ENCODE results near the gene ALK.

ALK gene

DNA sequence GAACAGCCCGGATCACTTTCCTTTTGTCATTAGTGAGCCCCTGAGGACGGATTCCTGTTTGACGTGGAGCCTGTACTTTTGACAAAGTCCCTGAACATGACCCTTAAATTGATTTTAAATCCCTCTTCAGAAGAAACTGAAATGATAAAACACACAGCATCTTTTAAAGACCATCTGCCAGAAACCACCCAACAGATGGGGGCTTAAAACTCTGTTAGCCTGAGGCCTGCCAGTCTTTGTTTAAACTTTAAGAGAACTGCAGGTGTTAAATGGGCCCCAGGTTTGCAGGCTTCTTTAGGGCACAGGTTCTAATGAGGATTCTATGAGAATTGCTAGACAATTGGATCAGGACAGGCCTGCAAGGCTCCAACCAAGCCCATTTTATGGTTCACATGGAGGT, 177.9 kb downstream of the ALK start:
- Histone ChIP-seq H3K9me3 (ENCODE audit: control insufficient read depth, insufficient read depth, low read depth, low read length) (no peaks in the 10 kb centered on the region), H3K27ac (ENCODE audit: extremely low read depth, low read depth, low read length) (no peak overlapping the region), H3K36me3 (ENCODE audit: control insufficient read depth in 2 of 2, insufficient read depth in 1 of 2, low read length in 2 of 2) (no peaks in the 10 kb centered on the region), H3K4me3 (ENCODE audit: low read depth, low read length) (no peak overlapping the region), H3K4me1 (ENCODE audit: control insufficient read depth, insufficient read depth, low read length) (no peaks in the 10 kb centered on the region)
- ChIA-PET POLR2A (no interaction called here), CTCF (interaction anchor here (0.6 to 1.3 kb wide), 4 partner anchors 11 to 542 kb away, joined by 3 to 4 read pairs (median 4); no protein-coding TSS in a partner anchor)
- TF ChIP-seq ZFP37 (tag by site-specific recombination; IDR thresholded peaks at IDR 0.05) (no peak), ZNF560 (tag by site-specific recombination; IDR thresholded peaks at IDR 0.05; ENCODE audit: borderline replicate concordance) (no peak)

GRCh38 chr2:29742656-29743055, 178.7 kb downstream of the ALK start:
- H3K36me3 ChIP-seq (ENCODE audit: control insufficient read depth in 2 of 2, insufficient read depth in 1 of 2, low read length in 2 of 2): no peaks in the 10 kb centered on the region
- POLR2A ChIA-PET: no interaction called here
- no peak overlapping the region for H3K4me3 ChIP-seq (ENCODE audit: low read depth, low read length)
- CTCF ChIA-PET: interaction anchor here (1.2 to 1.3 kb wide), 2 partner anchors 12 to 504 kb away, joined by 3 to 4 read pairs; no protein-coding TSS in a partner anchor
- H3K9me3 ChIP-seq (ENCODE audit: control insufficient read depth, insufficient read depth, low read depth, low read length): no peaks in the 10 kb centered on the region
- H3K27ac ChIP-seq (ENCODE audit: extremely low read depth, low read depth, low read length): no peak overlapping the region
- H3K4me1 ChIP-seq (ENCODE audit: control insufficient read depth, insufficient read depth, low read length): no peaks in the 10 kb centered on the region
- TF ChIP-seq ZNF366 (tag by site-specific recombination; conservative IDR thresholded peaks at IDR 0.05) (no peak), ZFP69B (tag by site-specific recombination; IDR thresholded peaks at IDR 0.05) (no peak), ZNF121 (tag by site-specific recombination; IDR thresholded peaks at IDR 0.05) (no peak)

- no peak for TF ChIP-seq ZNF140 (tag by site-specific recombination; IDR thresholded peaks at IDR 0.05)
- H3K4me3 ChIP-seq (ENCODE audit: low read depth, low read length): no peak overlapping the region
- H3K36me3 ChIP-seq (ENCODE audit: control insufficient read depth in 2 of 2, insufficient read depth in 1 of 2, low read length in 2 of 2): no peaks in the 10 kb centered on the region
- no peaks in the 10 kb centered on the region for H3K4me1 ChIP-seq (ENCODE audit: control insufficient read depth, insufficient read depth, low read length)
- ChIA-PET CTCF (no interaction called here), POLR2A (no interaction called here)
- no peaks in the 10 kb centered on the region for H3K9me3 ChIP-seq (ENCODE audit: control insufficient read depth, insufficient read depth, low read depth, low read length)
- no peak overlapping the region for H3K27ac ChIP-seq (ENCODE audit: extremely low read depth, low read depth, low read length)
Observed at GRCh38 chr2:29741132-29741531, 180.3 kb downstream of the ALK start.

GRCh38 chr2:29733965-29734364, 187.4 kb downstream of the ALK start:
- Histone ChIP-seq H3K4me3 (ENCODE audit: low read depth, low read length) (no peak overlapping the region), H3K4me1 (ENCODE audit: control insufficient read depth, insufficient read depth, low read length) (no peaks in the 10 kb centered on the region), H3K27ac (ENCODE audit: extremely low read depth, low read depth, low read length) (no peak overlapping the region), H3K9me3 (ENCODE audit: control insufficient read depth, insufficient read depth, low read depth, low read length) (no peaks in the 10 kb centered on the region), H3K36me3 (ENCODE audit: control insufficient read depth in 2 of 2, insufficient read depth in 1 of 2, low read length in 2 of 2) (no peaks in the 10 kb centered on the region)
- POLR2A ChIA-PET: no interaction called here
- CTCF ChIA-PET: no interaction called here
- no peak for TF ChIP-seq PRDM6 (tag by site-specific recombination; IDR thresholded peaks at IDR 0.05)
- TF ChIP-seq ZNF777 (tag by site-specific recombination; IDR thresholded peaks at IDR 0.05; ENCODE audit: borderline replicate concordance): no peak
- no peak for TF ChIP-seq HOXC10 (CRISPR knock-in tag; IDR thresholded peaks at IDR 0.05)
- TF ChIP-seq TCF7L2 (IDR thresholded peaks at IDR 0.05; ENCODE audit: borderline replicate concordance, low read depth, low read length): no peak
- no peak for TF ChIP-seq ZNF266 (tag by site-specific recombination; IDR thresholded peaks at IDR 0.05; ENCODE audit: low read depth)
- TF ChIP-seq ZXDB (tag by site-specific recombination; IDR thresholded peaks at IDR 0.05): no peak
- no peak for TF ChIP-seq ZNF211 (tag by site-specific recombination; IDR thresholded peaks at IDR 0.05; ENCODE audit: low read depth)
- TF ChIP-seq ZNF660 (tag by site-specific recombination; IDR thresholded peaks at IDR 0.05): no peak
- no peak for TF ChIP-seq ZNF76 (tag by site-specific recombination; IDR thresholded peaks at IDR 0.05; ENCODE audit: borderline replicate concordance, low read depth)
- TF ChIP-seq, protein P1, sequence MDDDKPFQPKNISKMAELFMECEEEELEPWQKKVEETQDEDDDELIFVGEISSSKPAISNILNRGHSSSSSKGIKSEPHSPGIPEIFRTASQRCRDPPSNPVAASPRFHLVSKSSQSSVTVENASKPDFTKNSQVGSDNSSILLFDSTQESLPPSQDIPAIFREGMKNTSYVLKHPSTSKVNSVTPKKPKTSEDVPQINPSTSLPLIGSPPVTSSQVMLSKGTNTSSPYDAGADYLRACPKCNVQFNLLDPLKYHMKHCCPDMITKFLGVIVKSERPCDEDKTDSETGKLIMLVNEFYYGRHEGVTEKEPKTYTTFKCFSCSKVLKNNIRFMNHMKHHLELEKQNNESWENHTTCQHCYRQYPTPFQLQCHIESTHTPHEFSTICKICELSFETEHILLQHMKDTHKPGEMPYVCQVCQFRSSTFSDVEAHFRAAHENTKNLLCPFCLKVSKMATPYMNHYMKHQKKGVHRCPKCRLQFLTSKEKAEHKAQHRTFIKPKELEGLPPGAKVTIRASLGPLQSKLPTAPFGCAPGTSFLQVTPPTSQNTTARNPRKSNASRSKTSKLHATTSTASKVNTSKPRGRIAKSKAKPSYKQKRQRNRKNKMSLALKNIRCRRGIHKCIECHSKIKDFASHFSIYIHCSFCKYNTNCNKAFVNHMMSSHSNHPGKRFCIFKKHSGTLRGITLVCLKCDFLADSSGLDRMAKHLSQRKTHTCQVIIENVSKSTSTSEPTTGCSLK (tag by site-specific recombination; IDR thresholded peaks at IDR 0.05): no peak
- no peak for TF ChIP-seq ZNF626 (tag by site-specific recombination; IDR thresholded peaks at IDR 0.05)
- no peak for TF ChIP-seq ZNF561 (tag by site-specific recombination; IDR thresholded peaks at IDR 0.05; ENCODE audit: borderline replicate concordance)
- no peak for TF ChIP-seq ZNF214 (tag by site-specific recombination; IDR thresholded peaks at IDR 0.05; ENCODE audit: borderline replicate concordance)
- no peak for TF ChIP-seq ZNF366 (tag by site-specific recombination; conservative IDR thresholded peaks at IDR 0.05)
- no peak for TF ChIP-seq ZNF24 (tag by site-specific recombination; IDR thresholded peaks at IDR 0.05)
- no peak for TF ChIP-seq ZNF558 (tag by site-specific recombination; IDR thresholded peaks at IDR 0.05)
- TF ChIP-seq PATZ1 (tag by site-specific recombination; IDR thresholded peaks at IDR 0.05): no peak
- TF ChIP-seq BCL11A (tag by site-specific recombination; IDR thresholded peaks at IDR 0.05; ENCODE audit: low read depth): no peak
- TF ChIP-seq ZNF302 (tag by site-specific recombination; IDR thresholded peaks at IDR 0.05; ENCODE audit: low read depth): no peak

All from HEK293 (cell line).